HL-60 (cell line): ENCODE results near the gene MEPE.

ENCODE experiments used
- DNase-seq, 2 experiments: peaks; one replicate each; pipeline ENCODE4 v3.0.0-alpha.2; 2010 to 2020; ENCODE audit warnings: low read depth in 1 of 2, low spot score in 1 of 2
- H3K27ac ChIP-seq: fragments of 250-450 bp; sonication (Bioruptor Pico); replicated peaks from 2 replicates; pipeline ENCODE4 v1.5.1; 2020; ENCODE audit warnings: mild to moderate bottlenecking, moderate library complexity
- H3K27me3 ChIP-seq: fragments of 250-450 bp; sonication (Bioruptor Pico); 2 replicates; pipeline ENCODE4 v1.5.1; 2021; ENCODE audit warnings: mild to moderate bottlenecking, moderate library complexity; ENCODE audit not compliant: insufficient read depth, poor library complexity, severe bottlenecking
- H3K4me3 ChIP-seq: replicated peaks from 2 replicates; pipeline ENCODE4 v1.5.1; 2011; ENCODE audit warnings: mild to moderate bottlenecking, control low read depth, low read length; ENCODE audit not compliant: insufficient read depth
- CTCF ChIP-seq: IDR thresholded peaks from one replicate; pipeline ENCODE4 v1.5.1; 2011; ENCODE audit warnings: low read length, control low read depth, inconsistent platforms; ENCODE audit not compliant: insufficient read depth
- GABPA ChIP-seq: IDR thresholded peaks from 2 replicates; pipeline ENCODE4 v1.6.1; 2012; ENCODE audit warnings: low read depth
- POLR2AphosphoS5 ChIP-seq: IDR thresholded peaks from 2 replicates; pipeline ENCODE4 v1.6.1; 2012; ENCODE audit warnings: low read depth
- REST ChIP-seq: IDR thresholded peaks from 2 replicates; pipeline ENCODE4 v1.6.1; 2012; ENCODE audit warnings: low read depth; ENCODE audit not compliant: insufficient replicate concordance
- SPI1 ChIP-seq: IDR thresholded peaks from 2 replicates; pipeline ENCODE4 v1.6.1; 2012; ENCODE audit warnings: low read depth, mild to moderate bottlenecking, borderline replicate concordance

The MEPE gene

GRCh38 chr4:87865960-87866598 lies 33.3 kb downstream of the MEPE start:
- Histone ChIP-seq H3K4me3 (no peak overlapping the region), H3K27ac (no peak overlapping the region), H3K27me3 (no peaks in the 10 kb centered on the region)
- no peak for TF ChIP-seq REST
- no peak for TF ChIP-seq CTCF
- no peak for TF ChIP-seq POLR2AphosphoS5
- no peak for TF ChIP-seq GABPA
- no peak for TF ChIP-seq SPI1
- DNase-seq: no peak

- H3K27me3 ChIP-seq: no peaks in the 10 kb centered on the region
- no peak overlapping the region for H3K27ac ChIP-seq
- H3K4me3 ChIP-seq: no peak overlapping the region
- TF ChIP-seq CTCF: no peak
- TF ChIP-seq GABPA: no peak
- TF ChIP-seq REST: no peak
- TF ChIP-seq SPI1: no peak
- TF ChIP-seq POLR2AphosphoS5: no peak
- DNase-seq: no peak
These were observed 35.8 kb downstream of the MEPE start for GRCh38 chr4:87868522-87868921.

- TF ChIP-seq SPI1: no peak
- no peak for TF ChIP-seq CTCF
- TF ChIP-seq POLR2AphosphoS5: no peak
- TF ChIP-seq GABPA: no peak
- no peak for TF ChIP-seq REST
- Histone ChIP-seq H3K27ac (no peak overlapping the region), H3K4me3 (no peak overlapping the region), H3K27me3 (peaks cover 4% of the 10 kb centered on the region)
- DNase-seq: no peak
These were observed 39.3 kb downstream of the MEPE start for GRCh38 chr4:87872028-87872427.
